IMR-90 (cell line): Measurements from ENCODE around the gene RUNDC3A. TPM values are rescaled to one million over a fixed set of nuclear protein-coding genes. Genes with fewer than 3 reads are reported as not detected.

Experiments used
- ATAC-seq: fragments of 200-7000 bp; cut with Tn5 transposase; 2 replicates; pipeline ENCODE4 v1.9.1; 2020; ENCODE audit warnings: low read depth, mild to moderate bottlenecking, moderate library complexity
- BruUV-seq: library from RNA; stranded (reverse); fragments of 400-500 nt; replicated peaks from 2 replicates; lab custom pipeline; 2021; lab: Mats Ljungman, UMichigan
- CTCF ChIA-PET: fragments of 300-600 bp; formaldehyde crosslinking; extraction: SDS; loops from one replicate; lab custom pipeline; 2021; ENCODE audit warnings: antibody characterized with exemption; lab: Yijun Ruan, JAX
- POLR2A ChIA-PET: fragments of 300-600 bp; sonication (Branson Sonifier 250); formaldehyde crosslinking; loops from one replicate; lab custom pipeline; 2022; ENCODE audit warnings: antibody characterized with exemption; ENCODE audit not compliant: unreplicated experiment; lab: Charles Lee
- DNase-seq: peaks from one replicate; pipeline ENCODE4 v3.0.0; 2013
- H2AFZ ChIP-seq: replicated peaks from 2 replicates; pipeline ENCODE3; 2013; ENCODE audit warnings: low read length, mild to moderate bottlenecking; ENCODE audit not compliant: poor library complexity
- H2AK5ac ChIP-seq: 2 replicates; pipeline ENCODE4 v1.6.1; 2013; ENCODE audit warnings: low read depth, low read length, inconsistent platforms
- H2AK9ac ChIP-seq: replicated peaks from 2 replicates; pipeline ENCODE3; 2013; ENCODE audit warnings: mild to moderate bottlenecking, low read depth, low read length, moderate library complexity; ENCODE audit not compliant: poor library complexity
- H2BK120ac ChIP-seq: 2 replicates; pipeline ENCODE4 v1.6.1; 2013; ENCODE audit warnings: low read depth, low read length, inconsistent platforms
- H2BK15ac ChIP-seq: 3 replicates; pipeline ENCODE4 v1.6.1; 2013; ENCODE audit warnings: low read depth, low read length, inconsistent platforms
- H2BK20ac ChIP-seq: 2 replicates; pipeline ENCODE4 v1.6.1; 2013; ENCODE audit warnings: low read depth, mild to moderate bottlenecking, inconsistent platforms, low read length, moderate library complexity
- H2BK5ac ChIP-seq: 2 replicates; pipeline ENCODE4 v1.6.1; 2013; ENCODE audit warnings: mild to moderate bottlenecking, low read depth, low read length, inconsistent platforms; ENCODE audit not compliant: poor library complexity, severe bottlenecking
- H3K14ac ChIP-seq: replicated peaks from 2 replicates; pipeline ENCODE4 v1.6.1; 2013; ENCODE audit warnings: low read depth, low read length, inconsistent platforms
- H3K18ac ChIP-seq: 2 replicates; pipeline ENCODE4 v1.6.1; 2013; ENCODE audit warnings: low read depth, low read length, control low read depth
- H3K23ac ChIP-seq: 2 replicates; pipeline ENCODE4 v1.6.1; 2013; ENCODE audit warnings: low read depth, low read length, inconsistent platforms
- H3K27ac ChIP-seq: 2 replicates; pipeline ENCODE4 v1.5.1; 2013; ENCODE audit warnings: mild to moderate bottlenecking, control low read depth, low read length; ENCODE audit not compliant: insufficient read depth
- H3K27me3 ChIP-seq: 2 replicates; pipeline ENCODE4 v1.6.1; 2013; ENCODE audit warnings: low read length; ENCODE audit not compliant: control insufficient read depth, insufficient read depth
- H3K36me3 ChIP-seq: 2 replicates; pipeline ENCODE4 v1.6.1; 2013; ENCODE audit warnings: low read length, mixed read lengths; ENCODE audit not compliant: control insufficient read depth, insufficient read depth
- H3K4ac ChIP-seq: 2 replicates; pipeline ENCODE4 v1.6.1; 2013; ENCODE audit warnings: low read depth, low read length, inconsistent platforms
- H3K4me1 ChIP-seq: 2 replicates; pipeline ENCODE4 v1.6.1; 2013; ENCODE audit warnings: low read length, mixed read lengths; ENCODE audit not compliant: control insufficient read depth, insufficient read depth
- H3K4me2 ChIP-seq: 2 replicates; pipeline ENCODE4 v1.6.1; 2013; ENCODE audit warnings: low read depth, mild to moderate bottlenecking, control low read depth, low read length, moderate library complexity
- H3K4me3 ChIP-seq: 2 replicates; pipeline ENCODE4 v1.5.1; 2013; ENCODE audit warnings: low read depth, mild to moderate bottlenecking, control low read depth, low read length, moderate library complexity; ENCODE audit not compliant: insufficient read depth
- H3K56ac ChIP-seq: 2 replicates; pipeline ENCODE4 v1.6.1; 2013; ENCODE audit warnings: low read length, inconsistent platforms; ENCODE audit not compliant: insufficient read depth; ENCODE audit errors: extremely low read depth
- H3K79me1 ChIP-seq, 2 experiments: 2 replicates each; pipeline ENCODE4 v1.6.1; 2013; ENCODE audit warnings: low read length in 2 of 2, inconsistent platforms in 1 of 2, low read depth in 1 of 2
- H3K9ac ChIP-seq: 2 replicates; pipeline ENCODE4 v1.6.1; 2013; ENCODE audit warnings: low read depth, low read length, control low read depth
- H3K9me1 ChIP-seq: 2 replicates; pipeline ENCODE4 v1.6.1; 2013; ENCODE audit warnings: low read length, inconsistent platforms; ENCODE audit not compliant: insufficient read depth
- H3K9me3 ChIP-seq: 2 replicates; pipeline ENCODE4 v1.6.1; 2013; ENCODE audit warnings: low read length; ENCODE audit not compliant: control insufficient read depth, insufficient read depth
- H4K20me1 ChIP-seq: 2 replicates; pipeline ENCODE4 v1.6.1; 2013; ENCODE audit warnings: low read length, inconsistent platforms; ENCODE audit not compliant: insufficient read depth
- H4K5ac ChIP-seq: 2 replicates; pipeline ENCODE4 v1.6.1; 2013; ENCODE audit warnings: mild to moderate bottlenecking, low read depth, low read length, control low read depth
- H4K8ac ChIP-seq, 2 experiments: 2 replicates each; pipeline ENCODE4 v1.6.1; 2013; ENCODE audit warnings: low read depth in 2 of 2, low read length in 2 of 2, control low read depth in 1 of 2, inconsistent platforms in 1 of 2
- H4K91ac ChIP-seq: 2 replicates; pipeline ENCODE4 v1.6.1; 2013; ENCODE audit warnings: low read depth, low read length, inconsistent platforms; ENCODE audit not compliant: insufficient read depth
- BHLHE40 ChIP-seq: fragments of 150-350 bp; IDR thresholded peaks from 2 replicates; pipeline ENCODE4 v1.6.1; 2016; ENCODE audit warnings: mild to moderate bottlenecking, low read depth, low read length
- CEBPB ChIP-seq: IDR thresholded peaks from 2 replicates; pipeline ENCODE4 v1.6.1; 2012; ENCODE audit warnings: low read depth, low read length, improper control_type of control experiment
- CTCF ChIP-seq: conservative IDR thresholded peaks from 2 replicates; pipeline ENCODE4 v1.5.1; 2012; ENCODE audit warnings: mild to moderate bottlenecking, low read depth, low read length, improper control_type of control experiment
- FOS ChIP-seq: fragments of 150-350 bp; IDR thresholded peaks from 2 replicates; pipeline ENCODE4 v1.6.1; 2016; ENCODE audit warnings: low read depth, low read length
- MAFK ChIP-seq: IDR thresholded peaks from 2 replicates; pipeline ENCODE4 v1.6.1; 2012; ENCODE audit warnings: low read depth, low read length, improper control_type of control experiment
- MAZ ChIP-seq: IDR thresholded peaks from 2 replicates; pipeline ENCODE4 v1.6.1; 2012; ENCODE audit warnings: low read depth, mild to moderate bottlenecking, low read length, improper control_type of control experiment, moderate library complexity, borderline replicate concordance
- MXI1 ChIP-seq: IDR thresholded peaks from 2 replicates; pipeline ENCODE4 v1.6.1; 2012; ENCODE audit warnings: low read depth, mild to moderate bottlenecking, low read length, moderate library complexity, borderline replicate concordance
- NFE2L2 ChIP-seq: fragments of 150-350 bp; IDR thresholded peaks from 2 replicates; pipeline ENCODE4 v1.6.1; 2016; ENCODE audit warnings: low read depth, mild to moderate bottlenecking, low read length
- POLR2A ChIP-seq: IDR thresholded peaks from 2 replicates; pipeline ENCODE4 v1.6.1; 2012; ENCODE audit warnings: mild to moderate bottlenecking, low read depth, low read length
- RAD21 ChIP-seq: IDR thresholded peaks from 2 replicates; pipeline ENCODE4 v1.6.1; 2012; ENCODE audit warnings: low read length, improper control_type of control experiment
- RCOR1 ChIP-seq: IDR thresholded peaks from 2 replicates; pipeline ENCODE4 v1.6.1; 2012; ENCODE audit warnings: mild to moderate bottlenecking, low read length, improper control_type of control experiment; ENCODE audit not compliant: insufficient replicate concordance
- SMC3 ChIP-seq: fragments of 150-350 bp; IDR thresholded peaks from 2 replicates; pipeline ENCODE4 v1.6.1; 2016; ENCODE audit warnings: low read depth, mild to moderate bottlenecking, antibody characterized with exemption, low read length, moderate library complexity
- USF2 ChIP-seq: fragments of 150-350 bp; IDR thresholded peaks from 2 replicates; pipeline ENCODE4 v1.6.1; 2017; ENCODE audit warnings: mild to moderate bottlenecking, antibody characterized with exemption, low read length, low read depth
- WGBS, 2 experiments: methylation state at CpG; one replicate each; pipeline versions ENCODE4 v1.1.5 to v1.1.7; 2013; ENCODE audit warnings: missing lambda C conversion rate in 2 of 2; ENCODE audit not compliant: insufficient read length in 1 of 2; ENCODE audit errors: extremely low coverage in 2 of 2; 5-methylcytosine and 5-hydroxymethylcytosine counted together
- dilution Hi-C: fragments of 300-500 bp; cut with HindIII; formaldehyde crosslinking; loops from one replicate; pipeline ENCODE4 v1.14.3; 2018; ENCODE audit warnings: low sequenced_read_pairs; ENCODE audit not compliant: unreplicated experiment
- in situ Hi-C: fragments of 300-500 bp; cut with MboI; formaldehyde crosslinking; loops from 3 replicates; pipeline ENCODE4 v1.14.3; 2019; ENCODE audit warnings: low sequenced_read_pairs, inconsistent platforms, mixed read lengths
- intact Hi-C: fragments of 100-400 bp; cut with micrococcal nuclease; formaldehyde crosslinking; loops from 2 replicates; pipeline ENCODE4 v1.10.0; 2022
- polyA plus RNA-seq, 3 experiments: library from polyadenylated mRNA; depleted of rRNA; stranded (reverse); fragments of >200 nt; gene quantifications; 2 replicates each; pipeline ENCODE4 v1.2.3, GENCODE V29; 2012; ENCODE audit warnings: low replicate concordance in 1 of 3
- total RNA-seq: library from RNA; depleted of rRNA; stranded (reverse); fragments of >200 nt; gene quantifications from 2 replicates; pipeline ENCODE4 v1.2.3, GENCODE V29; 2012

Gene RUNDC3A
- total and polyA plus RNA-seq, 2 of the 4 experiments (the other 2 are of a cell fraction) = under 0.01 to 0.34 TPM

- H4K5ac ChIP-seq = no peak overlapping the region
- ATAC-seq (no peak), DNase-seq (no peak)
- no peaks in the 10 kb centered on the region for H4K20me1 ChIP-seq
- H2BK20ac ChIP-seq = no peak overlapping the region
- H3K23ac ChIP-seq = no peak overlapping the region
- no peak overlapping the region for H3K27ac ChIP-seq
- H2BK5ac ChIP-seq = no peak overlapping the region
- no peak overlapping the region for H4K8ac ChIP-seq
- H3K4ac ChIP-seq = no peak overlapping the region
- 80% methylated on average over 6 of the region's 7 CpGs; no CpG with 5 or more reads in 1 of the 2 experiments for WGBS, 2 experiments
- H3K4me3 ChIP-seq = no peak overlapping the region
- no peak overlapping the region for H2AK5ac ChIP-seq
- peaks cover 55% of the 10 kb centered on the region for H3K27me3 ChIP-seq
- H2BK15ac ChIP-seq = no peak overlapping the region
- no peaks in the 10 kb centered on the region for H3K4me1 ChIP-seq
- no TSS peak for BruUV-seq
- no peak overlapping the region for H3K18ac ChIP-seq
- H3K9ac ChIP-seq = no peak overlapping the region
- H3K79me1 ChIP-seq = no peaks in the 10 kb centered on the region
- dilution Hi-C loops (no loop called here), intact Hi-C loops (no loop called here), in situ Hi-C loops (no loop called here)
- H3K9me1 ChIP-seq = no peaks in the 10 kb centered on the region
- H4K91ac ChIP-seq = no peak overlapping the region
- no peak overlapping the region for H3K56ac ChIP-seq
- no peaks in the 10 kb centered on the region for H3K9me3 ChIP-seq
- no peak overlapping the region for H3K14ac ChIP-seq
- H2BK120ac ChIP-seq = no peak overlapping the region
- ChIA-PET POLR2A (no interaction called here), CTCF (no interaction called here)
- TF ChIP-seq NFE2L2 (no peak), CEBPB (no peak), FOS (no peak), RAD21 (no peak), BHLHE40 (no peak), MXI1 (no peak), RCOR1 (no peak), POLR2A (no peak), CTCF (no peak), SMC3 (no peak), MAZ (no peak), USF2 (no peak), MAFK (no peak)
- H2AK9ac ChIP-seq = no peak overlapping the region
- H3K4me2 ChIP-seq = no peak overlapping the region
- no peak overlapping the region for H2AFZ ChIP-seq
- no peaks in the 10 kb centered on the region for H3K36me3 ChIP-seq
Observed at GRCh38 chr17:44263345-44263902, 45.0 kb upstream of the RUNDC3A start.
